Measurements from ENCODE around the gene SEPTIN6. TPM values are rescaled to one million over a fixed set of nuclear protein-coding genes. Genes with fewer than 3 reads are reported as not detected.

The SEPTIN6 gene
- polyA plus RNA-seq, 2 of the 4 experiments (the other 2 are of a cell fraction) = 12.9 to 15.2 TPM

DNA sequence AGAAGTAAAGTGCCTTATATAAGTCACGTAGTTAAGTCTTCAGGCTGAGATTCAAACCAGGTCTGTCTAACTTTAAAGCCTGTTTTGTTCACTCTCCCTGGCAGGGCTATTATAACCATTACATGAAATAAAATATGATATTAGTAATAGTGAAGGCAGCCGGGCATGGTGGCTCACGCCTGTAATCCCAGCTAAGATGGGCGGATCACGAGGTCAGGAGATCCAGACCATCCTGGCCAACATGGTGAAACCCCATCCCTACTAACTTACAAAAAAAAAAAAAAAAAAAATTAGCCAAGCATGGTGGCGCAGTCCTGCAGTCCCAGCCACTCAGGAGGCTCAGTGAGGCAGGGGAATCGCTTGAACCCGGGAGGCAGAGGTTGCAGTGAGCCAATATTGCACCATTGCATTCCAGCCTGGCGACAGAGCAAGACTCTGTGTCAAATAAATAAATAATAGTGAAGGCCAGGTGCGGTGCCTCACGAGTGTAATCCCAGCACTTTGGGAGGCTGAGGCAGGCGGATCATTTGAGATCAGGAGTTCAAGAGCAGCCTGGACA lies 43.3 kb upstream of the SEPTIN6 start:
- no peak for TF ChIP-seq SMC3 (IDR thresholded peaks at IDR 0.05)
- no peak for TF ChIP-seq HOXA7 (CRISPR knock-in tag; IDR thresholded peaks at IDR 0.05)
- TF ChIP-seq EP300 (IDR thresholded peaks at IDR 0.05) = no peak

DNA sequence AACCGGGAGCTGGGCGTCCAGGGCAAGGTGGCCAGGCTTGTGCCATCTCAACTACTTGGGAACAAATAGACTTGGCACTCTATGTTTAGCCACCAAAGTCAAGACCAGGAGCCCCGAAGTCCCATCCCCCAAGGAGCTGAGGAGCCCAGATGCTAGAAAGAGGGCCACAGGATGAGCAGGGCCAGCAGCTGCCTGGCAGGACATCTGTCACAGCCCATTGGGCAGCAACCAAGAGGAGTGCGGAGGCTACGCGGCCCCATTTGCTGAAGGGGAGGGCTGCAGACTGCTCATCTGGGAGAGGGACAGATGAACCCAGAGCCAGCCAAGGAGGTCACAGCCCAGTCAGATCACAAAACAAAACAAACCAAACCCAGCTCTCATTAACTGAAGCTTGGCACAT lies 42.5 kb upstream of the SEPTIN6 start:
- TF ChIP-seq, protein P1, sequence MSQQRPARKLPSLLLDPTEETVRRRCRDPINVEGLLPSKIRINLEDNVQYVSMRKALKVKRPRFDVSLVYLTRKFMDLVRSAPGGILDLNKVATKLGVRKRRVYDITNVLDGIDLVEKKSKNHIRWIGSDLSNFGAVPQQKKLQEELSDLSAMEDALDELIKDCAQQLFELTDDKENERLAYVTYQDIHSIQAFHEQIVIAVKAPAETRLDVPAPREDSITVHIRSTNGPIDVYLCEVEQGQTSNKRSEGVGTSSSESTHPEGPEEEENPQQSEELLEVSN (IDR thresholded peaks at IDR 0.05; ENCODE audit: borderline replicate concordance, low read depth) = no peak
- no peak for TF ChIP-seq FOXS1 (CRISPR knock-in tag; IDR thresholded peaks at IDR 0.05)
- TF ChIP-seq ESRRA (IDR thresholded peaks at IDR 0.05; ENCODE audit: borderline replicate concordance, low read length) = no peak
- TF ChIP-seq HEYL (CRISPR knock-in tag; IDR thresholded peaks at IDR 0.05) = no peak
- TF ChIP-seq EHMT2 (IDR thresholded peaks at IDR 0.05; ENCODE audit: low read depth) = no peak
- TF ChIP-seq CHD2 (IDR thresholded peaks at IDR 0.05; ENCODE audit: low read length, partially characterized antibody) = no peak
- TF ChIP-seq ZSCAN20 (CRISPR knock-in tag; IDR thresholded peaks at IDR 0.05) = no peak
- TF ChIP-seq EP300 (IDR thresholded peaks at IDR 0.05) = no peak
- no peak for TF ChIP-seq POLR2AphosphoS2 (conservative IDR thresholded peaks at IDR 0.05; ENCODE audit: low read length)
- no peak for TF ChIP-seq GATA3 (IDR thresholded peaks at IDR 0.05; ENCODE audit: borderline replicate concordance)
- no peak for TF ChIP-seq ZC3H11A (IDR thresholded peaks at IDR 0.05)
- no peak for TF ChIP-seq NR3C1 (IDR thresholded peaks at IDR 0.05)
- CTCF ChIA-PET = interaction anchor here (1.8 kb wide), 1 partner anchor 17 kb away, joined by 4 read pairs; no protein-coding TSS in a partner anchor
- Histone ChIP-seq H3K4me2 (no peak overlapping the region), H3K4me3 (no peak overlapping the region), H3K27ac (no peak overlapping the region), H3K4me1 (no peaks in the 10 kb centered on the region), H3K9me3 (no peaks in the 10 kb centered on the region)
- DNase-seq (ENCODE audit: low read depth in 1 of 2, low spot score in 1 of 2) (no peak), ATAC-seq (no peak; a peak in 2 of 6 replicates), FAIRE-seq (no peak)
- WGBS (ENCODE audit: missing lambda C conversion rate) = 78% methylated on average over 4 of the region's 6 CpGs
- POLR2A ChIA-PET = no interaction called here

More for the DNA sequence above, 43.3 kb upstream of the SEPTIN6 start:
- CTCF ChIA-PET = interaction anchor here (0.8 to 1.1 kb wide), 2 partner anchors 8 to 220 kb away, joined by 3 read pairs; no protein-coding TSS in a partner anchor
- H3K27ac ChIP-seq = no peak overlapping the region
- no peaks in the 10 kb centered on the region for H3K9me3 ChIP-seq
- 46% methylated on average over 12 of the region's 12 CpGs for WGBS (ENCODE audit: missing lambda C conversion rate)
- FAIRE-seq = no peak
- POLR2A ChIA-PET = no interaction called here
- DNase-seq (ENCODE audit: low read depth in 1 of 2, low spot score in 1 of 2) = no peak
- H3K4me2 ChIP-seq = no peak overlapping the region
- no peaks in the 10 kb centered on the region for H3K4me1 ChIP-seq
- no peak for ATAC-seq
- H3K4me3 ChIP-seq = no peak overlapping the region

DNA sequence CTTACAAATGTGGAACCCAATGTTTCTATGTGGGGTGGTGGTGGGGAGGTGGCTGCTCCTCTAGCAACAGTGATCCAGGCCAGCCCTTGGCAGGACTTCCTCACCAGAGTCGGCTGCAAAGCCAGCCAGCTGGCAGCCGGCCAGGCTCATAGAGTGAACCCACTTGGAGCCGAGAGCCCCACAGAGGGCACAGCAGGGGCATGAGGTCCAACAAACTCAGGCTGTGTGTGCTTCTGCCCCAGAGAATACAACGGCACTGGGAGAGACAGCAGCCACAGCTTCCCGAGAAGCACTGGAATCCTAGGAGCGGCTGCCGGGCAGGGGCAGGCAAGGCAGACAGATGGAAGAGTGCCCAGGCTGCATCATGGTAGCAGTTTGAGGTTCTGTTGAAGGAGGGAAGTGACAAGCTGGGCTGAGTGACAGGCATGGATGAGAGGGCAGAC lies 42.0 kb upstream of the SEPTIN6 start:
- peak in 1 of 2 experiments; percentile 36; a peak in 2 of 6 replicates for ATAC-seq
- Histone ChIP-seq H3K4me3 (no peak overlapping the region), H3K4me2 (no peak overlapping the region), H3K27ac (no peak overlapping the region), H3K4me1 (no peaks in the 10 kb centered on the region), H3K9me3 (no peaks in the 10 kb centered on the region)
- TF ChIP-seq HEYL (CRISPR knock-in tag; IDR thresholded peaks at IDR 0.05) = no peak
- TF ChIP-seq CBX2 (IDR thresholded peaks at IDR 0.05; ENCODE audit: borderline replicate concordance, low read depth) = no peak
- TF ChIP-seq EP300 (IDR thresholded peaks at IDR 0.05) = no peak
- TF ChIP-seq EHMT2 (IDR thresholded peaks at IDR 0.05; ENCODE audit: low read depth) = no peak
- no peak for TF ChIP-seq RCOR1 (IDR thresholded peaks at IDR 0.05; ENCODE audit: low read depth, low read length)
- TF ChIP-seq MYC (IDR thresholded peaks at IDR 0.05; ENCODE audit: borderline replicate concordance, low read length) = no peak
- no peak for TF ChIP-seq ZNF302 (CRISPR knock-in tag; IDR thresholded peaks at IDR 0.05)
- TF ChIP-seq NPAS2 (CRISPR knock-in tag; IDR thresholded peaks at IDR 0.05; ENCODE audit: borderline replicate concordance) = no peak
- 83% methylated on average over 3 of the region's 7 CpGs for WGBS (ENCODE audit: missing lambda C conversion rate)
- FAIRE-seq = no peak
- DNase-seq (ENCODE audit: low read depth in 1 of 2, low spot score in 1 of 2) = no peak
- POLR2A ChIA-PET = no interaction called here
- CTCF ChIA-PET = interaction anchor here (1.7 to 1.8 kb wide), 2 partner anchors 18 to 228 kb away, joined by 3 to 4 read pairs; no protein-coding TSS in a partner anchor
